ENCODE measurements around the gene SULT1C3.

The SULT1C3 gene

DNA sequence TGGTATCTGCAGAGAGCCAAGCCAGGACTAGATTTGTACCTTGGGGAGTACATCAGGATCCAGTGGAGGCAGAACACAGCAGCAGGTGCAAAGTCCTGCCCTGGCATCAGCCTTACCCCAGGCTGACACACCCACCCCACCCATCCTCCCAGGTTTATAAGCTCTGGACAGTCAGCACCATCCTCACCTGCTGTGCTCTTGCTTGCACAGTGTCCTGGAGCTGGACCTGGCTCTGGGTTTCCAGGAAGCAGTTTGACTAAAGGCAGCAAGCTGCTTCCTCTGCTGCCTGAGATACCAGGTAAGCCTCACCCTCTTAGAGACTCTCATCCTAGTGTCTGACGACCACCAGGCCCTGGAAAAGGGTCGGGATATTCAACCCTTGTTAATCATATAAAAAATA, at the start of gene SULT1C3:
SULT1C3 (plus strand) TSS at position 183 of the 400 bp plus-strand sequence. CDS start 7,227 bp downstream, outside the sequence.
- no peak for DNase-seq (ENCODE audit: low read depth in 3 of 3)

DNA sequence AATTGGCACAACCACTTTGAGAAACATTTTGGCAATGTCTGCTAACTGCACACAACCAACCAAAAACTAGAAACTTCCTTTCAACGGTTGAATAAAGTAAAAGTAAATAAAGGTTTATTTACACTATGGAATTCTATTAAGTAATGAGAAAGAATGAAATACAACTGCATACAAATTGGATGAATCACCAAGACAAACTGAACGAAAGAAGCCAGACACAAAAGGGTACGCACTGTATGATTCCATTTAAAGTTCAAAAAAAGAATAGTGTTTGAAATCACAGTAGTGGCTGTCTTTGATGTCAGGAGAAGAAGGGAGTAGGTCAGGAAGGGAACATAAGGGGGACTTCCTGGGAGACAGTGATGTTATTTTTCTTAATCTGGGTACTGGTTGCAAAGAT, 46.5 kb upstream of the SULT1C3 start:
- no peak for DNase-seq (ENCODE audit: low read depth in 3 of 3)

DNA sequence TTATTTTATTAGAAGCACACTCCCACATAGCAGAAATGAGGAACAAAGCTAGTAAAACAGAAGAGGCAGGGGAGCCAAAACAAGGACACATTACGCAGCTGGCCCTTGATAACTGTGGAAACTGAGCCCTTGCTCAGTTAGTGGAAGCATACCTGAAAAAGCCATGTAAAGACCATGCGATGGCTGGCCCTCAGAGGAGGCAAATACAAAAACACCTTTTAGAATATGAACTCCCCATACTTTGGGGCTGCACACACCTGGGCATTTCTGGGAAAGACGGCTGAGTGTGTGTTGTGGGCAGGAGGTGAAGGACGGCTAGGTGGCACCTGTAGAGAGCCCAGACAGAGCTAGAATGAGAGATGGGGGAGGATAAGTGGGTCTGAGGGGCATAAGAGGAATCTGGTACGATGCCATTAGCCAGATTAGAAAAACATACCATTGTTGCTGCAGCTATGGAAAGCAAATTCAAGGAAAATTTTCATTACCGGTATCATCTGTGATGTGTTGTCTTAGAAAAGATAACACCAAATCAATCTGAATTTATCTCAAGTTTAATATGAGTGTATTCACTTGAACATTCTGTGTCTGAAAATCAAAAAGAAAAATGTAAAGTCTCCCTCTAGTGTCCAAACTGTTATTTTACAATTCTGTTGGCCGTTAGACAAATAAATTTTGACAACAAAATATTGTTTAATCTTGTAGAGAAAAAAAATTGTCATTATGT, 45.2 kb upstream of the SULT1C3 start:
- no peak for DNase-seq (ENCODE audit: low read depth in 3 of 3)

DNA sequence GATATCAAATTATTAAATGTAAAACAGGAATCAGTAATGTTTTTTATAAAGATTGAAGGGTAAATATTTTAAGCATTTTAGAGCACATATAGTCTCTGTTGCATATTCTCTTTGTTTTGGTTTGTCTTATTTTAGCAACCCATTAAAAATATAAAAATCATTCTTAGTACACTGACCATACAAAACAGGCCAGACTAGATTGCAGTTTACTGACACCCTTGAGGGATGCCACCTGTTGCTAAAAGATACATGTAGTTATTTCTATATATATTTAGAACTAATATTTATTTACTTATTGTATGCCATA, 44.7 kb upstream of the SULT1C3 start:
- no peak for DNase-seq (ENCODE audit: low read depth in 3 of 3)

DNA sequence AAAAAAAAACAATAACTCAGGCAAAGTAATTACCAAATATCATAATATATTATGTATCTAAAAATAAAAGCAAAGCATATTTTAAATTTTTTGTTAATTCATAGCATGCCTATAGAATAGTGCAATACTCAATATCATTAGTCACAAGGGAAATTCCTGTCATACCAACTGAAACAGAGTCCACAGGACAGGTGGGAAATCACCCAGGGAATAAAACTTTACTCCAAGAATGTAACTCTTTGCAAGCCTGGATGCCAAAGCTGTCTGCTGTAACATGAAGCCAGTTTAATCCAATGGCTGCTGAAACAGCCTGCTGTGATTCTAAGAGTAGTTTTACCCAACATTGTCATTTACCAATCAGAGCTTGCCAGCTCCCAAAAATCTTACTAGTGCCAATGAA, 40.0 kb upstream of the SULT1C3 start:
- DNase-seq (ENCODE audit: low read depth in 3 of 3) = no peak

DNA sequence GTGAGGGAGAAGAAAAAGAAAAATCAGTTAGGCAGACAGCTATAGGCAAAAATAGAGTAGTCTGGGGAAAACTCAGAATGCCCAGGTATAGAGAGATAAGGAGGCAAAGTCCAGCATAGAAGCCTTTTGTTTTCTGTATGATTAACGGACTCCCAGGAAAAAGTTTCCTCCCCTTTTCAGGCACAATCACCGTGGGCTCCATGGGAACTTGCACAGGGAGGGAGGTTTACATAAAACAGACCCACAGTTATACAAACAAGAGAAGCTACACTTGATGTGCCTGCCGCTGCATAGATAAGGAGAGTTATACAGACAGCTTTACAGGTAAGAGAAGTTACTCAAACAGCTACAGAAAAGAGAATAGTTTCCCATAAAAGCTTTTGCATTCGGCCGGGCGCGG, 39.2 kb upstream of the SULT1C3 start:
- DNase-seq (ENCODE audit: low read depth in 3 of 3) = no peak

DNA sequence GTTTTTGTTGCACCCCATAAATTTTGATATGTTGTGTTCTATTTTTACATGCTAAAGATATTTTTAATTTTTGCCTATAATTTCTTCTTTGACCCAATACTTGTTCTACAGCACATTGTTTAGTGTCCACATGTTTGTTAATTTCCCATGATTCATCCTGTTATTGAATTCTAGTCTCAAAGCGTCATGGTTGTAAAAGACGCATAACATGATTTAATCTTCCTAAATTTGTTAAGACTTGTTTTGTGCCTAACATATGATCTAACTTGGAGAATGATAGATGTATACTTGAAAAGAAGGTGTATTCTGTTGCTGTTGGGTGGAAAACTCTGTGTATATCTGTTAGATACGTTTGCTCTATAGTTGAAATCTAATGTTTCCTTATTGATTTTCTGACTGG, 27.1 kb upstream of the SULT1C3 start:
- no peak for DNase-seq (ENCODE audit: low read depth in 3 of 3)

DNA sequence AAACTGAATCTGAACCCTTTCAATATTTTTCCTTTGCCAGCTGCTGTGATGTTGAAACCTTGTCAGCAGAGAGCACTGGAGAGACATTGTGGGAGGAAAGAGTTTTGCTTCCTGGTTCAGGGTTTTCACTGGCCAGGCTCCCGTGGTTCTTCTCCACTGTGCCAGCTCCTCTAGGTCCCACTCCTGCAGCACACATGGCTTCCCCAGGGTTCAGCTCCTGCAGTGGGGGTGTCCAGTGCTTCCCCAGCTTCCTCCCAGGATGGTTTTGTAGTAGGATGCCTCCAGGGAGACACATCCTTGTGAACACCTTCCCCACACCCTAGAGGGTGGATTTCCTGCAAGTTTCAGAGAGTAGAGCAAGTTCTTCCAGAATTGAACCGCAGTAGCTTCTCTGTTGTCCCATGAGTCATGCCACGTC, 24.0 kb upstream of the SULT1C3 start:
- DNase-seq (ENCODE audit: low read depth in 3 of 3) = no peak

DNA sequence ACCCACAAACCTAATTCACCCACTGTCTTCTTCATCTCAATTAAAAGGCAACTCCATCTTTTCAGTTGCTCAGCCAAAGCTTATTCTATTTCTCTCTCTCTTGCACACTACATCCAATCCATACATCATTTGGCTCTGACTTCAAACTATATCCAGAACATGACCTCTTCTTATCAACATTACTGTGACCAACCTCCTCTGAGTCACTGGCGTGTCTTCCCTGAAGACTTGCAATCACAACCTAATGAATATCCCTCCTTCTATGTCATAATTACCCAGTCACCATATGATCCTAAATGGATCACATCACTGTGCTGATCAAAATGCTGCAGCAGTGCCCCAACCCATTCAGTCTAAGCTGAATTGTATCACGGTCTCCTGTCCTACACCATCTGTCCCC, 22.6 kb upstream of the SULT1C3 start:
- no peak for DNase-seq (ENCODE audit: low read depth in 3 of 3)

DNA sequence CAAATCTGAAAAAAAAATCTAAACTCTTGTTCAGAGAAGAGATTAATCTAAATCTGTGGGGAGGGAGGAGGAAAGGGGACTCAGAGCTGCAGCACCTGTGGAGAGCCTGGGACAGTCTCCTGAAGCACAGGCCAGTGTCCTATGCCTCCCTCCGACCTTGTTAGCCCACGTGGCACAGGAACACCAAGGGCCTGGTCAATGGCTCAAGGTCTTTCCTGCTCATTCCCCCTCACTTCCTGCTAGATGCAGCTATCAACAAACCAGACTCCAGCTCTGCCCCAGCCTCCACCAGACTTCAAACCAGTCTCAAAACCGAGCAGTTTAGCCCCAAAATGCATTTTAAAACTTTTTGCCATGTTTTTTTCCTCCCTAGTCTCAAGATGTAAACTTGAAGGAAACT, 20.1 kb upstream of the SULT1C3 start:
- DNase-seq (ENCODE audit: low read depth in 3 of 3) = no peak

DNA sequence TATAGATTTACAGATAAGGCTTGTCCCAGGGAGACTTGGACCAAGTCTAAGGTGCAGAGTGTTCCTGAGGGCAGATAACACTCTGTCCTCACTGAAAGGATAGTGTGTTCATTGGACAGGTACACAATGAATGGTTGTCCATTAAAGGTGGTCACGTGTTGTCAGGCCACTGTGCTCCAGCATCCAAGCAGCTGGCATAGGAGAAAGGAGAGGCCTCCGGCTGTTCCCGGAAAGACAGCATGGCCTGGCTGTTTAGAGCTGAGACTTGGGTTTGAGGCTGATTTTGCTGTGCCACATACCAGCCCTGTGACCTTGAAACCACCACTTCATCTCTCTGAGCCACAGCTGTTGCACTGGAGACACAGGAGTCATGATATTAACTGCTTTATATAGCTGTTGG, 19.6 kb upstream of the SULT1C3 start:
- no peak for DNase-seq (ENCODE audit: low read depth in 3 of 3)

DNA sequence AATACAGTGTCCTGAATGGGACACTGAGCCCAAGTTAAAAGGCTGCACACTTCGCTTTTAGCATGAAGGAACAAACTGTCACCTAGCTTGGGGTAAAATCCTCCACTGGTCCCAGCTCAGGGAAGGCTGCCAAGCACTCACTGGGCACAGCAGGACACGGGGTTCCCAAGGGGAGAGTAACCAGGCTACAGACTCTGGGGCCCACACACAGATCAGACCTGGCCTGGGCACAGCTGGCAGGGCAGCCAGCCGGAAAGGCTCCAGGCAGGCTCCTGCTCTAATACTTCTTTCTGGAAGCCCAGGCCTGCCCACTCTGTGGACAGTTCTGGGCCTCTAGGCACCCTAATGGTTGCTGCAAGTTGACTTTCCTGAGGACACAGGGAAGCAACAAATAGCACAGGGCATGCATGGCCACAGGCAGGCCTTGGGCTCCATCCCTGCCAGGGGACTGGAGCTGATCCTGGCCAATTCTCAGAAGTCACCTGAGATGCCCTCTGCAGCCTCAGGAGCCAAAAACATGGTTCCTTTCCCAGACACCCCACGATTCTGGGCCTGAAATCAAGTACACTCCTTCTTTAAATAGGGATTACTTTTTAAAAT, 18.7 kb upstream of the SULT1C3 start:
- DNase-seq (ENCODE audit: low read depth in 3 of 3) = no peak

DNA sequence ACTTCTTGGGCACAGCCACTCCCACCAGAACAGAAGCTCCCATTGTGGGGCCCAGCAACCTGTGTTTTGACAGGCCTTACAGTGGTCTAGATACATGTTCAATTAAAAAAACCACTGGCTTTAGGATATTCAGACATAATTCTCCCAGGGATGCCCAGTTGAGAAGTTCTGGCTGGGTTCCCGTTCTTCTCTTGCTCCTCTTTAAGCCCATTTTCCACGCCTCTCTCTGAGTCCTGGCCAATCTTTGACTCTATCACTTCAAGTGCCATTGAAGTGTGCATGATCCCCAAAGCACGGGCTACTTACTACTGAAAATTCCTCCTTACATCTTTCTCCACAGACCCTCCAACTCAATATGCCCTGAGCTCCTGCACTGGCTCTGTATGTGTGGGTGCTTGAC, 17.5 kb upstream of the SULT1C3 start:
- no peak for DNase-seq (ENCODE audit: low read depth in 3 of 3)

DNA sequence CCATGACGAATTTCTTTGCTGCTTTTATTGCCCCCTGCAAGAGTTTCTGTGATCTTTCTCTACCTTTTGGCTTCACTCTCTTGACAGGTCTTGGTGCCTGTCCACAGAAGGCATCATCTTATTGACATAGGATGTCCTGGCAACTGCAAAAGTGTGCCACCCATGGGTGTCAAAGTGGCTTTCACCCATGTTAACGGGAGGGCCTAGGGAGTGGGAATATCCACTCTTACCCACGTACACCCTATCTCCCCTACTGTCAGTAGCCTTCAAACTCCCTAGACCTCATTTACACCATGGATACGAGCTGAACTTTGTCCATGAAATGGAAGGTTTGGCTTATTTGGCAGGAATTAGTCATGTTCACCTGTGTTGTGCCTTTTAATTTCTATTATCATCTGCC, 16.2 kb upstream of the SULT1C3 start:
- DNase-seq (ENCODE audit: low read depth in 3 of 3) = no peak

DNA sequence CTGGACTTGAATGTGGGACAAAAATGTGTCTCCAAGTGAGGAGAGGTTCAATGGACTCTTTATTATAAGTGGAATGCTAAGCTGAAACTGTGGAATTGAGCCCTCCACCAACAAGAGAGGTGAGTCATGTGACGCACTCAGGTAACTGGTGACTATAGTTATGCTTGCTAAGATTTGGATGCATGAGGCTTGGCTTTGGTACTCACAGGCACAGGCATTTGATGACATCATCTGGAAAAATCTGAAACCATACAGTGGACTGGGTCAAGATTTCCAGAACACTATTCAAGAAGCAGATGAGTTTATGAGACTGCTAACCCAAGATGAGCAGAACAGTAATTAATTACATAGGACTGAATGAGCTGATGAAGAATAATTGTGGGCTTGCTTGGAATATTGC, 15.7 kb upstream of the SULT1C3 start:
- no peak for DNase-seq (ENCODE audit: low read depth in 3 of 3)

DNA sequence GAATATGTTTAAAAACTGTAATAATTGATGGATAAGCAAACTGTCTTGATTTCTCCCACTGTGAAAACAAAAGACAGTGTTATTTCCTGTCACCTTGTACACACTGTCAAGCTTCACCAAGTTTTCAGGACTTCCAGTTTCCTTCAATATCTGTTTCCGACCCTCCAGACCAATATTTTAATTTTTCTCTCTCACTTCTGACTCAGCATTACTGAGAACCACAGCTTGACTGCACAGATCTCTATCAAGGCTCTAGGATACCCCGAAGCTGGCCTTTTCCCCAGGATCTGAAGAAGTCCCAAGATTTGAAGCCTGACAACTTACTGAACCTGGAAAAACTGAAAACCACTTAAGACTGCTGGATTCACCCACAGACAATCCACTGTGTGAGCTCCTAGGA, 13.2 kb upstream of the SULT1C3 start:
- no peak for DNase-seq (ENCODE audit: low read depth in 3 of 3)

DNA sequence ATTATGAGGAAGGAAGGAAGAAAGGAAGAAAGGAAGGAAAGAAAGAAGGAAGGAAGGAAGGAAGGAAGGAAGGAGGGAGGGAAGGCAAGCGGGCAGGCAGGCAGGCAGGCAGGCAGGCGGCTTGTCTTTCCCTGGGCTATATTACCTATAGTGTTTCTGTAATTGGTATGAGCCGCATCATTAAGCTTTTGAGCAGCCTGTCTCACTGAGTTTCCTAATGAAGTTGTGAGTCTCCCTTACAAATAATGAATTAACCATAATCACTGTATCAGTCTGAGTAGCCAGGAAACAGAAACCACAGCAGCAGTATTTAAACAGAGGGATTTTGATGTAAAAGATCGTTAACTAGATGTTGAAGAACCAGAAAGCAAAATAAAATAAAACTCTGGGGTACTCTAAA, 11.8 kb upstream of the SULT1C3 start:
- no peak for DNase-seq (ENCODE audit: low read depth in 3 of 3)

DNA sequence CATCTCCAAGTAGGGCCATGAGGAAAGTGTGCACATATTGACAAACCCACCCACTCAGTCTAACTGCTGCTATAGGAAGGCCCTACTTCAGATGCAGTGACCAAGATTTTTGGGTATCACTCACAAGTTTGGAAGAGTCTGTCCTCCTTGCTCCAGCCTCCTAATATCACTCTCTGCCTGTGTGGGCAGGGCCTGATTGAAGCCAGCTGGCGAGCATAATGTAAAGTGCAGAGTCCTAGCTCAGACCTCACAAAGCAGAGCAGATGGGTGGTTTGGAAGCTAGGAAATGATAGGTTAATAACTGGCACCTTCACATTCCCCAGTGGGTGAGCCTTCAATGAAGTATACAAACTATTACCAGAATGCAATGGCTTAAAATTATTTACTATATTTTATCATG, 11.2 kb upstream of the SULT1C3 start:
- DNase-seq (ENCODE audit: low read depth in 3 of 3) = no peak

DNA sequence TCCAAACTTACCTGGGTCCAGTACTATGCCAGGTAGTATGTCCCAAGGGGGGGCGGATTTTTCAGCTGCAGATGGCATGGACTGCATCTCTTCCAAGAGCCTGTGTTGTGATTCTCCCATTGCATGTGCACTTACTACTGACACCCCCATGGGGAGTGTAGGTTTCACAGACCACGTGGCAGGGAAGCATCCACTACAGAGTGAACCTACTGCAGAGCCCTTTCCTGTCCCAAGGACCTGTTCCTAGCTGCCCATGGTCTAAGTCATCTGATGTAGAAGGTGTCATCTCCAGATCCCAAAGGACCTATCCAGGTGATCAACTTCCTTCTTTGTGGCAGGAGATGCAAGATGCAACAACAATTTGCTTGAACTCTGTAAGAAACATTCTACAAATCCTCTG, 9.9 kb upstream of the SULT1C3 start:
- no peak for DNase-seq (ENCODE audit: low read depth in 3 of 3)

DNA sequence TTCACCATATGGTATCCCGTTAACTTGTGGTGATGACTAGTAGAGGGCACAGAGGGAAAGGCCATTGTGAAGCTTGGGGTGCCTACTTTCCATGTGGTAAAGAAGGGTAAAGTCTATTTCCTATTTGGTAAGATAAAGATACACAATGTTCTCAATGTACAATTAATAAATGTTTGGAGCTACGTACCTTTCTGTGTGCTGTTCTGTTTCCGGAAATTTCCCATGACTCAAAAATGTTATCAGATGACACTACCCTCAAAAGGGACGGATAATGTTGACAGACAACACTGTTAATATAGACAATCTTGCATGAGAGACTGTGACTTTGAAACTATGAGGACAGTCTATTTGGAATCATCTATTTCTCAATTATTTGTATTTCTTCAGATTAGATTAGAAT, 4.2 kb upstream of the SULT1C3 start:
- DNase-seq (ENCODE audit: low read depth in 3 of 3) = no peak

DNA sequence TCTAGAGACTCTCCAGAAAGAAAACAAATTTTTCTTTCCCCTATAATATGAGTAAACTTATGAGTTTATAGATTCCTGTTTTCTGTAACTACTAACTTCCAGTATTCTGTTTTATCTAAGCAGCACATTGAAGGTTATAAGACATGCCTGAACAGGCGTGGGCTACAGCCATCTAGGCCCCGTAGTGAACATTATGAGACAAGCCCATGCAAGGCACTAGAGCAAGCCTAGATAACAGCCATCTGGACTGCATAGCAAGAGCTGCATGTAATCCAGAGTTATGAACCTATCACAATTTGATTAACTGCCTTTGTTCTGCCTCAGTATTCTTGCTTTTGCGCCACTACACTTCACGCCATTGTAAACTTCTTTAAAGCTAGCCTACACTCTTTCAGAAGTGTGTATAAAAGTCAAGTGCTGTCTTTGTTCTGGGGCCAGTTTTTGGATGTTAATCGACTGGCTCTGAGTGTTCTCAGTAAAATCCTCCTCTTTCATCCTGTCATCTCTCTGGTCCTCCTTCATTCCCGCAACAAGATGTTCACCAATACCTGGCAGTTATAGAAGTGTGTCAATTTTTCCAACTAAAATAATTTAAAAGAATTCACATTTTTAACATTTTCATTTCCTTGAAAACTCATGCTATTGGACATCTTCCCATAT, 3.0 kb upstream of the SULT1C3 start:
- no peak for DNase-seq (ENCODE audit: low read depth in 3 of 3)

DNA sequence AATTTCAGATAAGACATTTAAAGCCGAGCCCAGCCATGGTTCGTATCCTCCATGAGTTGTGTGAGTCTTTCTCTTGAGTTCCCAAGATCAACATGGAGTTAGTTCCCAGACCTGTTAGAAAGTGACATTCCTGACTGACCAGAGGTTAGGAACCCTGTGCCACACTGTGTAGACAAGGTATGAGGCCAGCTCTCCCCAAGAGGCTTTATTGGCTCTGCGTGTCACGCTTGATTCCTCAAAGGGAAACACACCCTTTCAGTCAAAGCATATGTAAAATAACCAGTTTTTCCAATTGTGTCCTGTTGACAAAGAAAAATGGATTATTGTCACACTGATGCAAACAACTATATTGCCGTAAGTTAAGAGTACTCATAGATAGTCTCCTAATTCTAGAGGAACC, 1.2 kb downstream of the SULT1C3 start:
- no peak for DNase-seq (ENCODE audit: low read depth in 3 of 3)

DNA sequence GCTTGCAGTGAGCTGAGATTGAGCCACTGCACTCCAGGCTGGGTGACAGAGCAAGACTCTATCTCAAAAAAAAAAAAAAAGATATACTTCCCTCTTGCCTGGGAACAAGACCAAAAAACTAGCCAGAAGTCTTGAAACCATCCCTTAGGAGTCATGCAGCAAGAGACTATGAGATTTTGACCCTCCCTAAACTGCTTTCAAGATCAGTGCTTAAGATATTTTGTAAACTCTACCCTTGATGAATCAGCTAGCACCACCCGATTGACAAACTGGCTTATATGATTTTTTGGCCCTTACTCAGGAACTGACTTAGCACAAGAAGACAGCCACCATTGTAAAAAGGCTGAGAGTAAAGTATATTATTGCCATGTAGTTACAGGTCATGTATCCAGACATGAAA, 3.8 kb downstream of the SULT1C3 start:
- no peak for DNase-seq (ENCODE audit: low read depth in 3 of 3)
